Measurements from ENCODE around the gene PLEKHG3. TPM values are rescaled to one million over a fixed set of nuclear protein-coding genes. Genes with fewer than 3 reads are reported as not detected.
"Not testable (repeated sequence)": the region's sequence is repeated elsewhere in the genome, so short reads cannot be mapped to it uniquely, and the experiment has no call there.

PLEKHG3 gene
- total RNA-seq, 1 donor from 2014 or later = 5.5 TPM

DNA sequence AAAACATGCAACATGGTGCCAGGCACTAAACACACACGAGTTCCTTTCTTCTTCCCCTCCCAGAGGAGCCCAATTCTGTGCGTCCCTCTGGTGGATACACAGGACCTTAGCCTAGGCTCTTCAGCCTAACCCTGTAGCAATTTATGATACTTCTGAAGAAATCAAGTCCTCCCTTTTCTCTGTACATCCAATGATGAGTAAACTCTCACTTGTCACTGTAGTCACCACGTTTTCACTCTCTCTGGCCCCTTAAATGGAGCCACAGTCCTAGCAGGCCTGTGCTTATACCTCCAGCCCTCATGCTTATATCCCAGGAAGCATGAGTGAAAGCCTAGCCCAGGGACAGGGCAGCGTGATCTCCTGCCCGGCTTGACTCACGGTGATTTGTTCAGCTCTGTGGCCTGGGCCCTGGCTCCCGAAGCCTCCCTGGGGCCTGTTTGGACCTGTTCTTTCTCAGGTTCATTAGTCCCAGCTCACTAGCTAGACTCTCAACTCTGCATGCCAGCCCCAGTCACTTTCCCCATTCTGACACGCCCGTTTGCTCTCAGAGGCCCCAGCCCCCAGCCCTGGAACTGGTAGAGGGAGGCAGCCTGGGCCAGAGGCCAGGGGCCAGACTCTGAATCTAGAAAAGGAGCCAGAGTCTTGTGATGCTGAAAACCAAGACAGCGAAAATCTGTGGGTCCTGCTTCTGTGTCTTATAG, 24.1 kb upstream of the PLEKHG3 start:
- no peak overlapping the region for H3K4me3 Mint-ChIP-seq
- no peak overlapping the region for H3K27ac Mint-ChIP-seq
- H3K4me1 Mint-ChIP-seq (ENCODE audit: low read depth) = peaks cover 33% of the 10 kb centered on the region
- H3K27me3 Mint-ChIP-seq (ENCODE audit: insufficient read depth) = no peaks in the 10 kb centered on the region
- intact Hi-C loops (cut with micrococcal nuclease) = no loop called here
- H3K9me3 Mint-ChIP-seq = no peaks in the 10 kb centered on the region
- H3K36me3 Mint-ChIP-seq (ENCODE audit: low read depth) = peaks cover 2% of the 10 kb centered on the region
- no peak for DNase-seq (ENCODE audit: low spot score)

DNA sequence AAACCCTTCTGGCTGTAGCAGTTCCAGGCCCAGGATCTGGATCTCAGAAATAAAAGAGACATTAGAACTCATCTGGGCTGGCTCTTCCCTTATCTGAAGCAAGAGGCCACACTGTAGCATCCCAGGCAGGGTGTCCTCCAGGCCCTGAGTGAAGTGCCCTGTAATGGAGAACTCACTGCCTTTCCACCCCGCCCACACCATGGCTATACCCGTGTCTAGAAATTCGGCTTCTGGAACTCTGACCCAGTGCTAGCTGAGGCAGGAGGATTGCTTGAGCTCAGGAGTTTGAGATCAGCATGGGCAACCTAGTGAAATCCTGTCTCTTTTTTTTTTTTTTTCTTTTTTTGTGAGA, 23.5 kb upstream of the PLEKHG3 start:
- H3K4me3 Mint-ChIP-seq = no peak overlapping the region
- H3K9me3 Mint-ChIP-seq = no peaks in the 10 kb centered on the region
- H3K4me1 Mint-ChIP-seq (ENCODE audit: low read depth) = peaks cover 33% of the 10 kb centered on the region
- H3K27ac Mint-ChIP-seq = no peak overlapping the region
- no peak for DNase-seq (ENCODE audit: low spot score)
- H3K36me3 Mint-ChIP-seq (ENCODE audit: low read depth) = peaks cover 2% of the 10 kb centered on the region
- H3K27me3 Mint-ChIP-seq (ENCODE audit: insufficient read depth) = no peaks in the 10 kb centered on the region
- intact Hi-C loops (cut with micrococcal nuclease) = no loop called here

DNA sequence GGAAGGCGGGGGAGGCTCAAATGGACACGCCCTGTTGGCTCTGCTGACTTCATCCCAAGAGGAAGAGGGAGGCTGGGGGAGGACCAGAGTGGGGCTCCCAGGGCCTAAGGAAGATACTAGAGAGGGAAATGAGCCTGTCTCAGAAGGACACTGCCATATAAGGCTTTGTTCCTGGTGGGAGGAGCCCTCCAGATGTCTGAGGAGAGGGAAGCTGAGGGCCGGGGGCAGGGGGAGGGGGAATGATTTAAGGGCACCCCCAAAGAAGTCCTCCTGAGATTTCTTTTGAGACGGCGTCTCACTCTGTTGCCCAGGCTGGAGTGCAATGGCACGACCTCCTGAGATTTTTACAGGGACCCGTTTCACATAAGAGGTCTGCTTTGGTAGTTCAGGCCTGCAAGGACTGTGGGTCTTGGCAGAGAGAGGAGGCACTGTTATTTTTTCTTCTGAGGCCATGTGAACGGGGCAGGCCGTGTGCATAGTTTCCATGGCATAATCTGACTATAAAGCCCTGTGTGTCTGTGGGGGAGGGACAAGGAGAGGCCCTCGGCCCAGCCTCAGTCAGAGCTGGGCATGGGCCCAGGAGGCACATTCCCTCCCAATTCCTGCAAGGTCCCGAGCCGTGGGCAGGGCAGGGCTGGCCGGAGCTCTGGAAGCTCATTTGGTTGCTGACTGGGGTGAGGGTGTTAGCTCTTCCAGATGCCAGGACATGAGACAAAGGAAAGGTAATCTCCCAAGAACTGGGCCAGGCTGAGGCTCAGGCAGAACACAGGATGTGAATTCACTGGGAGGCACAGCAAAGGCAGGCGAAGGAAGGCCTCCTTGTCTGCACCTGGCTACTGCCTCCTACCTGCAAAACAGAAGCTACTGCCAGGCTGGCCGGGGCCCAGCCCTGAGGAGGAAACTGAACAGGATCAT, 22.2 kb upstream of the PLEKHG3 start:
- H3K4me3 Mint-ChIP-seq = no peak overlapping the region
- H3K36me3 Mint-ChIP-seq (ENCODE audit: low read depth) = peaks cover 2% of the 10 kb centered on the region
- no peak for DNase-seq (ENCODE audit: low spot score)
- H3K27me3 Mint-ChIP-seq (ENCODE audit: insufficient read depth) = no peaks in the 10 kb centered on the region
- peaks cover 27% of the 10 kb centered on the region for H3K4me1 Mint-ChIP-seq (ENCODE audit: low read depth)
- no peaks in the 10 kb centered on the region for H3K9me3 Mint-ChIP-seq
- no peak overlapping the region for H3K27ac Mint-ChIP-seq
- intact Hi-C loops (cut with micrococcal nuclease) = no loop called here

DNA sequence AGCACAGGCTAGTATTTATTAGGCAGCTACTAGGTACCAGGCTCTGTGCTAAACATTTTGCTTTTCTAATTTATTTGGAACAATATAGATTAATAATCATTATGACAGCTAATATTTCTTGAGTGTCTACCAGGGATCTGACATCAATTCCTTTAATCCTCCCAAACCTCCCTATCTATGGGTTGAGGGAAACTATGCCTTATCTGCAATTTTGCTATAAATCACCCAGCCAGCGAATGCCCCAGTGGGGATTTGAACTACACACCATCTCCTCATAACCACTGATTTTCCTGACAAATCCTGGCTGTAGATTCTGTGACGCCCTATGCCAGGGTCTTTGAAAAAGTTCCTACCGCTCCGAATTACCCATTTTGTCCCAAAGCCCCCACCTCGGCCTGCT, 21.4 kb upstream of the PLEKHG3 start:
- Mint-ChIP-seq H3K27ac (no peak overlapping the region), H3K4me1 (ENCODE audit: low read depth) (peaks cover 23% of the 10 kb centered on the region), H3K27me3 (ENCODE audit: insufficient read depth) (no peaks in the 10 kb centered on the region), H3K36me3 (ENCODE audit: low read depth) (no peaks in the 10 kb centered on the region), H3K9me3 (no peaks in the 10 kb centered on the region), H3K4me3 (no peak overlapping the region)
- intact Hi-C loops (cut with micrococcal nuclease) = no loop called here
- DNase-seq (ENCODE audit: low spot score) = no peak

DNA sequence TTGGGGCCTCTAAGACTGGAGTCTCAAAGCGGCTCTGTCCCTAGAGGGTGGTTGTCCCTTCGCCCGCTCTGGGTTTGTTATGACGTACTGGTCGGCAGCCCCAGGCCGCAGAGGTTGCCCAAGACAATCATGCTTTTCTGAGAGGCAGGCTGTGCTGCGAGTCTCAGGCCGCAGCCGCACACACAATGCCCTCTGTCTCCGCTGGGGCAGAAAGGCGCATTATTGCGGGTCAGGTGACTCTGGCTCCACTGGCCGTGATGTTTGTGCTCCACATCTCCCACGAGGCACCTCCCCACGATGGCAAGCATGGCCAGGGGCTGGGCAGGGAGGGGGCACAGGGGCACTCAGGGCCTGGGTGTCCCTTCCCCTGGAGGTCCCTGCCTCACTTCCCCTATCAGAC, 21.0 kb upstream of the PLEKHG3 start:
- DNase-seq (ENCODE audit: low spot score) = no peak
- Mint-ChIP-seq H3K4me1 (ENCODE audit: low read depth) (peaks cover 26% of the 10 kb centered on the region), H3K36me3 (ENCODE audit: low read depth) (no peaks in the 10 kb centered on the region), H3K9me3 (no peaks in the 10 kb centered on the region), H3K4me3 (no peak overlapping the region), H3K27ac (no peak overlapping the region), H3K27me3 (ENCODE audit: insufficient read depth) (no peaks in the 10 kb centered on the region)
- intact Hi-C loops (cut with micrococcal nuclease) = no loop called here

DNA sequence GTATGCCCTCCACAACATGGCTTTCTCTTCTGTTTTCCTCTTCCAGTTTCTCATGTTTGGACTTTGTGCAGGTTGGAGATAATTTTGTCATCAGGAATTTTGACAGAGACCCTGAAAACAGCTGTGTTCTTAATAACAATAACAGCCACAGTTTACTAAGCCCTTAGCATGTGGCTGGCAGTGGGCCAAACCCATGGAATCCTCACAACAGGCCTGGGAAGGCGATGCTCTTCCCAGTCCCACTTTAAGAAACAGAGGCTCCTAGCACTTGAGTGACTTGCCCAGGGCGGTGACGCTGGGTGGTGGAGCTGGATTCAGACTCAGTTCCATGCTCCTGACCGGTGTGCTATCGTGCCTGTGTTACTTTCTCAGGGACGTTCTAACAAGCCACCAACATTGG, 20.1 kb upstream of the PLEKHG3 start:
- Mint-ChIP-seq H3K4me1 (ENCODE audit: low read depth) (peaks cover 26% of the 10 kb centered on the region), H3K36me3 (ENCODE audit: low read depth) (no peaks in the 10 kb centered on the region), H3K27ac (no peak overlapping the region), H3K9me3 (no peaks in the 10 kb centered on the region), H3K27me3 (ENCODE audit: insufficient read depth) (no peaks in the 10 kb centered on the region), H3K4me3 (no peak overlapping the region)
- DNase-seq (ENCODE audit: low spot score) = no peak
- intact Hi-C loops (cut with micrococcal nuclease) = no loop called here

DNA sequence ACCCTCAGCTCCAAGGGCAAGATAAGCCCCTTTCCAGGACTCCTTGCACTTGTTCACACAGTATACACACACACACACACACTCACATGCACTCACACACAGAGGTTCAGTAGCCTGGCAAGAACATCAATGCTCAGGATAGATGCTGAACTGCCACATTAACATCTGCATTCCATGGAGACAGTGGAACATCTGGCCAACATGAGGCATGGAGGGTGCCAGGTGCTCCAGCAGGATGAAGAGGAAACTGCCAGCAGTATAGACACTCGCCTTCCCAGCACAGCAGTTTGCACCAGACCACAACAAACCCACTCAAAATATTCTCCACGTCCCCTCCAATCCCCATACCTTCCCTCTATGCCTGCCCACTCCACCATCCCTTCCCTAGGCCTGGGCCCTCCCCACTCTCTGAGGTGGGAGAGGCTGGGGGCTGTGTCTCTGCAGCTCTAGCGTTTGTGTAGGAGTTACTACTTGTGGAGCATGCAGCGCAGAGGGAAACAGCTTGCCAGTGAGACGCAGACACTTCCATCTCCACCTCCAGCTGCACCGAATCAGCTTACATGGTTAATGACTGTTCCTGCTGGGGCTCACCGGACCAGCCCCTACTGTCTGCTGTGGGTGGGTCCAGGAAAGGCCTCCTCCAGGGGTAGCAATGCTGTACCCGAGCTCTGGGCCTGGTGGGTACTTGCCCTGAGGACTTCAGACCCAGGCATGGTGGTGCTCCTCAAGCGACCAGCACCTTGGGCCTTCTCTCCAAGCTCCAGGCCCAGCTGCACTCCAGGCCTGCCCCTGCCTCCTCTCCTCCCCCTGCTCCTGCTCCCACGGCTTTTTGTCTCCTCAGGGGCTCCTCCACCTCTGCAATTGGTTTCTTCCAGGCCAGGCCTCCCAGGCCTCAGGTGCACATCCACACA, 18.6 kb upstream of the PLEKHG3 start:
- Mint-ChIP-seq H3K36me3 (ENCODE audit: low read depth) (no peaks in the 10 kb centered on the region), H3K27ac (no peak overlapping the region), H3K27me3 (ENCODE audit: insufficient read depth) (peaks cover 9% of the 10 kb centered on the region), H3K9me3 (no peaks in the 10 kb centered on the region), H3K4me1 (ENCODE audit: low read depth) (peaks cover 22% of the 10 kb centered on the region), H3K4me3 (no peak overlapping the region)
- no peak for DNase-seq (ENCODE audit: low spot score)
- intact Hi-C loops (cut with micrococcal nuclease) = no loop called here

DNA sequence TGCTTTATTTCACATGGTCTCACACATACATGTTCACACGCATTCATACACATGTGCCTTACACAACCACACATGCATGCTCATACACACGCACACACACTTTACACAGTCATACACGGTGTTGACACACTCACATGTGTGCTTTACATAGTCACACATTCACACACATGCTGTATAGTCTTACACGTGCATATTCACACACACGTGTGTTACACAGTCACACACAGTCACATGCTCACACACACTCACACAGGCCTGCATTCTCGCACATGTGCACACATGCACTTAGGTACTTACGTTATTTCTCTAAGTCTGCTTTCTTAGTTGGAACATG, 18.0 kb upstream of the PLEKHG3 start:
- H3K4me3 Mint-ChIP-seq = no peak overlapping the region
- peaks cover 21% of the 10 kb centered on the region for H3K4me1 Mint-ChIP-seq (ENCODE audit: low read depth)
- no peak overlapping the region for H3K27ac Mint-ChIP-seq
- intact Hi-C loops (cut with micrococcal nuclease) = no loop called here
- H3K9me3 Mint-ChIP-seq = no peaks in the 10 kb centered on the region
- DNase-seq (ENCODE audit: low spot score) = no peak
- no peaks in the 10 kb centered on the region for H3K36me3 Mint-ChIP-seq (ENCODE audit: low read depth)
- peaks cover 11% of the 10 kb centered on the region for H3K27me3 Mint-ChIP-seq (ENCODE audit: insufficient read depth)

DNA sequence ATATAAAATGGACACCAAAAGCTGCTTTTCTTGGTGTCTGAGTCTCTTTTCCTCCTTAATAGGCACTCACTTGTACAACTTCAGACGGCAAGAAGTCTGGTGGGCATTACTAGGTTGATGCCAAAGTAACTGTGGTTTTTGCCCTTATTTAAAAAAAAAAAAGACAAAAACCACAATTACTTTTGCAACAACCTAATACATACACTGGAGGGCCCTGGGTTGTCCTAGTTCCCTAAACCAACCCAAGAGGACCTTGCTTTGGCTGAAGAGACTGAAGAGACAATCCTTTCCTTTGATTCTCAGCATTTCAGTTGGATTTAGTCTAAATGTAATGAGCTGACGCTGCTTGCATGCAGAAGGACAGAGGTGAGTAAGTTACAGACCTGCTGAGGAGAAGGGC, 16.2 kb upstream of the PLEKHG3 start:
- intact Hi-C loops (cut with micrococcal nuclease) = no loop called here
- DNase-seq (ENCODE audit: low spot score) = no peak
- no peaks in the 10 kb centered on the region for H3K36me3 Mint-ChIP-seq (ENCODE audit: low read depth)
- H3K27me3 Mint-ChIP-seq (ENCODE audit: insufficient read depth) = peaks cover 13% of the 10 kb centered on the region
- peaks cover 35% of the 10 kb centered on the region for H3K4me1 Mint-ChIP-seq (ENCODE audit: low read depth)
- H3K9me3 Mint-ChIP-seq = no peaks in the 10 kb centered on the region
- no peak overlapping the region for H3K27ac Mint-ChIP-seq
- H3K4me3 Mint-ChIP-seq = no peak overlapping the region

DNA sequence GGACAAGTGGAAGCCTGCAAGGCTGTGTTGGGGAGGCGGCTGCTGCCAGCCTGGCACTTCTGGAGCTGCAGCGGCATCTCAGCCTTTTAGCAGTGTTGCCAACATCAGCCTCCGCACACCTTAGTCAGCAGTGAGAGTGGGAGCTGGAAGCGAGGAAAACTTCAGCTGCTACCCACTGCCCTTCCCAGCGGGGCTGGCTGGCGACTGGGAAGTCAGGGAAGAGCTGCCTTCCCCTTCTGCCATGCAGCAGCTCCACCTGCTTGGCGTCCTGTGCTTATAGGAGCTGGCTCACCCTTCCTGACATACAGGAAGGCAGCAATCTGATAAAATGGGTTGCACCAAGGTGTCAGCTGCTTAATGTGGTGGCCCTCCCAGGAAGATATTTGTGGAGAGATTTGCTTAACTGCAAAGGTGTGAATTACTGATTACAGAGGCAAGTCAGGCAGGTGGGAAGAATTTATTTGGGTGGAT, 15.4 kb upstream of the PLEKHG3 start:
- intact Hi-C loops (cut with micrococcal nuclease) = no loop called here
- H3K27ac Mint-ChIP-seq = no peak overlapping the region
- no peak for DNase-seq (ENCODE audit: low spot score)
- H3K9me3 Mint-ChIP-seq = no peaks in the 10 kb centered on the region
- peaks cover 35% of the 10 kb centered on the region for H3K4me1 Mint-ChIP-seq (ENCODE audit: low read depth)
- H3K36me3 Mint-ChIP-seq (ENCODE audit: low read depth) = no peaks in the 10 kb centered on the region
- H3K4me3 Mint-ChIP-seq = no peak overlapping the region
- peaks cover 15% of the 10 kb centered on the region for H3K27me3 Mint-ChIP-seq (ENCODE audit: insufficient read depth)

DNA sequence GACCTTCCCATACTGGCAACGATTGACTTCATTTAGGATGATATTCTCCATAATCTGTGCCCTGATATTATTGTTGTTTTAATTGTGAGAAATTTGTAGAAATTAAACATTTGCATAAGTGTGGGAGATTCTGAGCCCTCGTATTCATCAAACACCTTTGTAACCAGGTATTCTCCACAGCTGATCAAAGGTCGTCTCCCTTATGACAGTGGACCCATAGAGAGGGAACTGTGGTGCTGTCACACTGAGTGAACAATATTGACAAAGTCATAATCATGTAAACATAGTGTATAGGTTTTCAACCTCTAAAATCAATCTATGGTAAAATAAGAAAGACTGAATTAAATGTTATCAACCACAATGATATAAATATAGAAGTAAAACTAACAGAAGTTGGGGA, 14.9 kb upstream of the PLEKHG3 start:
- no peak for DNase-seq (ENCODE audit: low spot score)
- Mint-ChIP-seq H3K9me3 (no peaks in the 10 kb centered on the region), H3K4me1 (ENCODE audit: low read depth) (peaks cover 35% of the 10 kb centered on the region), H3K36me3 (ENCODE audit: low read depth) (no peaks in the 10 kb centered on the region), H3K27me3 (ENCODE audit: insufficient read depth) (peaks cover 16% of the 10 kb centered on the region), H3K27ac (no peak overlapping the region), H3K4me3 (no peak overlapping the region)
- intact Hi-C loops (cut with micrococcal nuclease) = no loop called here

DNA sequence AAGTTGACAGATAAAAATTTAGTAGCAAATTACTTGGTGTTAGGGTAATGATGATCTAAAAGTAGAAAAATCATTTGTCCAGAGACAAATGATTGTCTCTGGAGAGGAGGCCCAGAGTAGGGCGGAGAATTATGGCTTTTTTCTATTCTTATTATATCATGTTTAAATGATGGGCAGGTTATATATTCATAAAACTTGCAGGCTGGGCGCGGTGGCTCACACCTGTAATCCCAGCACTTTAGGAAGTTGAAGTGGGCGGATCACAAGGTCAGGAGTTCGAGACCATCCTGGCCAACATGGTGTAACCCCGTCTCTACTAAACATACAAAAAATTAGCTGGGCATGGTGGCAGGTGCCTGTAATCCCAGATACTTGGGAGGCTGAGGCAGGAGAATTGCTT, 13.6 kb upstream of the PLEKHG3 start:
- H3K4me1 Mint-ChIP-seq (ENCODE audit: low read depth) = peaks cover 40% of the 10 kb centered on the region
- peaks cover 21% of the 10 kb centered on the region for H3K27me3 Mint-ChIP-seq (ENCODE audit: insufficient read depth)
- H3K36me3 Mint-ChIP-seq (ENCODE audit: low read depth); H3K9me3 Mint-ChIP-seq; H3K4me3 Mint-ChIP-seq; intact Hi-C loops (cut with micrococcal nuclease); DNase-seq (ENCODE audit: low spot score): not testable (repeated sequence)
- H3K27ac Mint-ChIP-seq = peak overlapping the region; percentile 49

DNA sequence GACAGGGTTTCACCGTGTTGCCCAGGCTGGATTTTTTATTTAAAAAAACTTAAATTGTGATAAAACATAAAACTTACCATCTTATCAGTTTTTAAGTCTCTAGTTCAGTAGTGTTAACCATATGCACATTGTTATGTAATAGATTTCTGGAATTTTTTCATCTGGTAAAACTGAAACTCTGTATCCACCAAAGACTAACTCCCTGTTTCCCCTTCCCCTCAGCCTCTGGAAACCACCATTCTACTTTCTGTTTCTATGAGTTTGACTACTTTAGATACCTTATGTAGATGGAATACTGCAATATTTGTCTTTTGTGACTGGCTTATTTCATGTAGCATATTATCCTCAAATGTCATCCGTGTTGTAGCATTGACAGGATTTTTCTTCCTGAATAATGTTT, 12.8 kb upstream of the PLEKHG3 start:
- DNase-seq (ENCODE audit: low spot score) = no peak
- Mint-ChIP-seq H3K9me3 (no peaks in the 10 kb centered on the region), H3K27ac (no peak overlapping the region), H3K27me3 (ENCODE audit: insufficient read depth) (peaks cover 21% of the 10 kb centered on the region), H3K4me3 (no peak overlapping the region), H3K36me3 (ENCODE audit: low read depth) (no peaks in the 10 kb centered on the region), H3K4me1 (ENCODE audit: low read depth) (peaks cover 48% of the 10 kb centered on the region)
- intact Hi-C loops (cut with micrococcal nuclease) = no loop called here

Measured in activated T-helper 1 cell treated with anti-CD3 and anti-CD28 coated beads, Interleukin-12 subunit alpha, Interleukin-12 subunit beta, Interleukin-2, Interleukin-4 antibody, amounts not matched to agents 30 ng/mL and 10 ng/mL and 1 ng/mL, durations not matched to agents 14 hours and 24 hours and 36 hours (primary cell).